Panc1 (cell line): Measurements from ENCODE around the gene ZACN.

Experiments used
- POLR2AphosphoS5 ChIP-seq: IDR thresholded peaks from 2 replicates; pipeline ENCODE4 v1.6.1; 2012; ENCODE audit warnings: mild to moderate bottlenecking, low read depth, low read length, moderate library complexity
- TF ChIP-seq, protein P1 (sequence below): fragments of 450-650 bp; IDR thresholded peaks from 2 replicates; pipeline ENCODE4 v1.5.1; 2017; ENCODE audit warnings: mild to moderate bottlenecking

GRCh38 chr17:76104140-76104895, 25.3 kb downstream of the ZACN start:
- TF ChIP-seq, protein P1, sequence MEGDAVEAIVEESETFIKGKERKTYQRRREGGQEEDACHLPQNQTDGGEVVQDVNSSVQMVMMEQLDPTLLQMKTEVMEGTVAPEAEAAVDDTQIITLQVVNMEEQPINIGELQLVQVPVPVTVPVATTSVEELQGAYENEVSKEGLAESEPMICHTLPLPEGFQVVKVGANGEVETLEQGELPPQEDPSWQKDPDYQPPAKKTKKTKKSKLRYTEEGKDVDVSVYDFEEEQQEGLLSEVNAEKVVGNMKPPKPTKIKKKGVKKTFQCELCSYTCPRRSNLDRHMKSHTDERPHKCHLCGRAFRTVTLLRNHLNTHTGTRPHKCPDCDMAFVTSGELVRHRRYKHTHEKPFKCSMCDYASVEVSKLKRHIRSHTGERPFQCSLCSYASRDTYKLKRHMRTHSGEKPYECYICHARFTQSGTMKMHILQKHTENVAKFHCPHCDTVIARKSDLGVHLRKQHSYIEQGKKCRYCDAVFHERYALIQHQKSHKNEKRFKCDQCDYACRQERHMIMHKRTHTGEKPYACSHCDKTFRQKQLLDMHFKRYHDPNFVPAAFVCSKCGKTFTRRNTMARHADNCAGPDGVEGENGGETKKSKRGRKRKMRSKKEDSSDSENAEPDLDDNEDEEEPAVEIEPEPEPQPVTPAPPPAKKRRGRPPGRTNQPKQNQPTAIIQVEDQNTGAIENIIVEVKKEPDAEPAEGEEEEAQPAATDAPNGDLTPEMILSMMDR: no peak
- no peak for TF ChIP-seq POLR2AphosphoS5
